ENCODE results near the gene CDC42BPA.

The CDC42BPA gene

DNA sequence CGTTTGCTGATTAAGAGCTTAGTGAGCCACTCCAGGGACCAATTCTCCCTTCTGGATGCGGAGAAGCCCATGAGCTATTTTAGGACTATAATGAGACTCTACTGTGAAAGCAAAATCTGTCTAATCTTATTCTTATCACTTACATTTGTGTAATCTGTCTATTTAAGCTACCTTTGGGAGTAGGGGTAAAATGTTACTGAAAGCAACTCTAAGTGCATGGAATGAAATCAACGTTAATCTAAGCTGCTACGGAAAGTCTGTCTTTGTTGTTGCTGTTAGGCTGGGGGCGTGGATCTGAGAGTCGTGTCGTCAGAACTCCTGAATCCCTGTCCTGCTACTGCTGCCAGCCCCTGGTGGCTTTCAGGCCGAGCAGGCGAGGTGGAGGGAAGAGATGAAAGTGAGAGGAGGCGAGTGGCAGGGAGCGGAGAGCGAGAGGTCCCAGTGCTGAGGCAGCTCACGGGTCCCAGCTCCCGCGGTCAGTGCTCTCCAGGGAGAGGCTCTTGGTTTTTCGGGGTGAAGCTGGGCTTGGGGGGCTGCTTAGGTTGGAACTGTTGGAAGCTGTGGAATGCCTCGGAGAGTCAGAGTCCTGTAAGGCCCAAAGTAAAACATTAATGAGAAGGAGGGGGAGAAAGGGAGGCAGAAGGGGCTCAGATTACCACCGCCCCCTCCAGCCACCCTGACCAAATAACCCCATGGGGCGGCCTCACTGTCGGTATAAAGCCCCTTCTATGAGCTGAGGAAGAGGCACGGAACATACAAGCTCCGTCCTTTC lies 324.3 kb downstream of the CDC42BPA start:
- DNase-seq (ENCODE audit: low spot score), result no peak

DNA sequence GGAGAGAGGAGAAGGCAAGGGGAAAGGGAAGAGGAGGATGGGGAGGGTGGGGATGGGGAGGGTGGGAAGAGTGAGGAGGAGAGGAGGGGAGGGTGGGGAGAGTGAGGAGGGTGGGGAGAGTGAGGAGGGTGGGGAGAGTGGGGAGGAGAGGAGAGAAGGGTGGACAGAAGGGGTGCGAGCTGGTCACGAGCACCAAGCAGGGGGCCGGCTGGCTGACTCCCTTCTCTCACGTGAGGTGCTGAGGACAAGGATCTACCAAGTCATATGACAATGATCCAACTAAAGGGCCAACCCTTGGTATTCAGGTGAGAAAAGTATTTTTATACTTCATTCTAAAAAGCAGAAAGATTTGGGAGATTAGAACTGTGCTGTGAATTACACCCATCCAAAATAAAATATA lies 326.4 kb downstream of the CDC42BPA start:
- DNase-seq (ENCODE audit: low spot score), result no peak

DNA sequence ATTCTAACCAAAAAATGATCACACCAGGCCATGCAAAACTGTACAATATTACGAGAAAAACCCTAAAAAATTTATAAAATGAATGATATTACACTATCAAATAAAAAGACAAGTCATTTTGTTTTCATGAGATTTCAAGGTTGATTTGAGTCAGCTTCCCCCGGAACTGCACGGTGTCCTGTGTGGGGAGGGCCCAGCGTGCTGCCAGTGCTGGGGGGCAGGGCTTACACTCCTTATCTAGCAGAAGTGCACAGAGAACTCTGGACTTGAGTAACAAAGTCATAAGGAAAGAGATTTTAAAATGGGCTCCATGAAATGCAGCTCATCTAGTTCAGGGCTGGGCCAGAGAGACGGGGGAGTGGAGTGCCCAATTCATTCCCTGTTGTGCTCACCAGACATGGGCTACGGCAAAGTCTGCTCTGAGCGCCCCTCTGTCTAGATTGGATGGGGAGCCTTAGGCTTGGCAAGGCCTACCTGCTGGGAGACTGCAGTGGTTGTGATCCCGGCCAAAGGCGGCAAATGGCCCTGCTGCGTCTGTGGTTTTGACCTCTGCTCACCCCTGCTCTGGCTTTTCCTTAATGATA lies 328.1 kb downstream of the CDC42BPA start:
- peak; percentile 50 for DNase-seq (ENCODE audit: low spot score)

DNA sequence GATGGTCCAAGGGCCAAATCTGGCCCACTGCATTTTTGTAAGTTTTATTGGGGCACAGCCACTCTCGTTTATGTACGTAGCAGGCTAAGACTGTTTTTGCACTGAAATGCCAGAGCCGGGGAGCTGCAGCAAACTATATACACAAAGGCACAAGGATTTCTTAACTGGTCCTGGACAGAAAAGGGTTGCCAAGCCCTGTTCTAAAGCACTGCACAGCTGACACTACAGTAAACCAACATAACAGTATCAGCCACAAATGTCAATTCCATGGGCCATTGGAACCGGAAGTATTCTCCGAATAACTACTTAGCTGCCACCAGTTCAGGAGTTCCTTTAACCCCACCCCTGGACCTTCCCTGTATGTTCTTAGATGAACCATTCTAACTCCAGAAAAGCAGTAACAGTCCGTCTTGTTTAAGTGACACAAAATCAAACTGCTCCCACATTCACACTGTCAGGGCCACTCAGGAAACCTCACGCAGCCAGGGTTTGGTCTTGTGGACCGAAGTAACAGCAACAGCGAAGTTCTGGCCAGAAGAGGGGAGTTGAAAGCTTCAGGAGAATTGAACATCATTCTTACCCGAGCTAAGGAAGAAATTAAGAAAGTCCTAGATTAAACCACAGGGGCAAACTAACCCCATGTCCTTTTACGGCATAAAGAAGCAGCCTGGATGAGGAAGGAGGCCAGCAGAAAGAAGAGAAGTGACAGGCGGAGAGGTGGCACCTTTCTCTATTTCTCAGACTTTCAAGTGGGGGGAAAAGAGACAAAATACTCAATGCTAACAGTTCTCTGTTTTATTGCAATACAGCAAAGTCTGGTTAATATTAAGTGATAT lies 329.0 kb downstream of the CDC42BPA start:
- no peak for DNase-seq (ENCODE audit: low spot score)

DNA sequence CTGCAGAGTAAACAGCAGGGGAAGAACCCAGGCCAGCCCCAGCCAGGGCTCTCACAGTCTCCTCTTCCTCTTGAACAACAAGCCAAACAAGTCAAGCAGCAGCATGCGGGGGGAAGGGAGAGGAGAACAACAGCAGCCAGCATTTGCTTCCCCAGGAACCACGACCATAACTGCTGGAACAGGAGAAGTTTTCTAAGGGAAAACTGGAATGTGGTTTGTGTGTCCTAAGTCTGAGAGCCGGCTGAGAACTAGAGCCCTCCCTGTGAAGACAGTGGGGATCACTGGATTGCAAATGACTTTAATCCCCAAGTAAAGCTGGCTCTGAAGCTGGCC lies 330.0 kb downstream of the CDC42BPA start:
- DNase-seq (ENCODE audit: low spot score), result no peak

DNA sequence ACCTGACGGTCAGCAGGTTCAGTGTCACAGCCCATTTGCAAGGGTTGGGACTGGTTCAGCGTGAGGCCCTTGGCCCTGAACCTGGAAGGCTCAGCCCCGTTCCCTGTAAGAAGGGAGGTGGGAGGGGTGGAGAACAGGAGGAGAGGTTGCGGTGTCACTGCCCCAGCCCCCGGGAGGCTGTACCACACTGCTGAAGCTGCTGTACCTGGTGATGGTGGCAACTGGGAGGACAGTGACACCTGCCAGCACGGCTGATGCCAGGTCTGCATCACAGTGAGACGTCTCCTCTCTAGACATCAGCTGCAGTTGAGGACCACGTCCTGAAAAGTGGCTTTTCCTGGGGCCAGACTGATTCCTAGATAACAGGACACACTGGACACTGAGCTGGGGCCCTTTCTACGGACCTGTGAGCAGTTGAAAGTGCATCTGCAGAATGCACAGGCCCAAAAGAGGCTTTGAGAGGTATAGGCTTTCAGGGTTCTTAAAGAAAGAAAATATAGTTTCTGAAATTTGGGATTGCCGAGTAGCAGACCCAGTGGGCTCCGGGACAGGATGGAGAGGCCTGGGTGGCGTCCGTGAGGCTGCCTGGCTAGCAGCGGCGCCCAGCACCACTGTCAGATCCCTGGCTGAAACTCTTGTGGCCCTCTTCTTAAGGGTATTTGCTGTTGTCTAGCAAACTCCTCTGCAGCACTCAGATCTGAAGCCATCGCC lies 330.5 kb downstream of the CDC42BPA start:
- DNase-seq (ENCODE audit: low spot score), result no peak

DNA sequence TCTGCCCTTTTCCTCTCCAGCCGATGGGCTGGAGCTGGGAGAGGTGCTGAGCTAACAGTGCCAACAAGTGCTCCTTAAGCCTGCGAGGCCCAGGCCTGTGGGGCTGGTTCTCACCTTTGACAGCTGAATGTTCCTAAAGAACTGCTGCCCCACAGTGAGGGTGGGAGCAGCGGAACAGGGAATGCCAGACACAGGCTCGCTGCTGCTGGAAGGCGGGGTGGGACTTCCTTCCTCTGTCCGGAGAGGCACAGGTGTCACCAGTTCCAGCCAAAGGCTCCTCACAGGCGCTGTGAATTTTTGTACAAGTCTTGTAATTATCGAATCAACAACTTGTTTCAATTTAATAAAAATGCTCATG lies 331.1 kb downstream of the CDC42BPA start:
- DNase-seq (ENCODE audit: low spot score), result no peak

DNA sequence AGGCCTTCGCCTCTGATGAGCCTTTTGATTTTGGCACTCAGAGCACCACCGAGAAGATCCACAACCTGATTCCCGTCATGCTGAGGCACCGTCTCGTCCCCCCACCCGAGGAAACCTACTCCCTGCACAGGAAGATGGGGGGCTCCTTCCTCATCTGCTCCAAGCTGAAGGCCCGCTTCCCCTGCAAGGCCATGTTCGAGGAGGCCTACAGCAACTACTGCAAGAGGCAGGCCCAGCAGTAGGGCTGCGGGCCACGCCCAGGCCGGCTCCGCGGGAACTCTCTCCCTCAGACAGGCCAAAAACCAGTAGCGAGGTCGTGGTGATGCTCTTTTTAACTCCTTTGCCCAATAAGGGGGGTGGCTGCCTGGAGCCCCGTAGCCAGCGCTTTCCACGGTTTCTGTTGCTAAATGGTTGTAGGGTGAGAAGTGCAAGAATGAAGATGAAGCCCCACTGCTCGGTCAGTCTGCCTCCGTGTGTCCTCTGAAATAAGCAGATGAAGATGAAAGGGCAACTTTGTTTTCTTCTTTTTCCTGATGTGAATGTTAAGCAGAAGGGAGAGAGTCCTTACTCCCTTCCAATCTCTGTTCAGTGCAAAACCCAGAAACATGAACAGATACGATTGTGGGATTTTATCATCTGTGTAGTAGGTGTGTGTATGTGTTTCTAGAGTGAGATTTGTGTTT lies 331.7 kb downstream of the CDC42BPA start:
- no peak for DNase-seq (ENCODE audit: low spot score)

DNA sequence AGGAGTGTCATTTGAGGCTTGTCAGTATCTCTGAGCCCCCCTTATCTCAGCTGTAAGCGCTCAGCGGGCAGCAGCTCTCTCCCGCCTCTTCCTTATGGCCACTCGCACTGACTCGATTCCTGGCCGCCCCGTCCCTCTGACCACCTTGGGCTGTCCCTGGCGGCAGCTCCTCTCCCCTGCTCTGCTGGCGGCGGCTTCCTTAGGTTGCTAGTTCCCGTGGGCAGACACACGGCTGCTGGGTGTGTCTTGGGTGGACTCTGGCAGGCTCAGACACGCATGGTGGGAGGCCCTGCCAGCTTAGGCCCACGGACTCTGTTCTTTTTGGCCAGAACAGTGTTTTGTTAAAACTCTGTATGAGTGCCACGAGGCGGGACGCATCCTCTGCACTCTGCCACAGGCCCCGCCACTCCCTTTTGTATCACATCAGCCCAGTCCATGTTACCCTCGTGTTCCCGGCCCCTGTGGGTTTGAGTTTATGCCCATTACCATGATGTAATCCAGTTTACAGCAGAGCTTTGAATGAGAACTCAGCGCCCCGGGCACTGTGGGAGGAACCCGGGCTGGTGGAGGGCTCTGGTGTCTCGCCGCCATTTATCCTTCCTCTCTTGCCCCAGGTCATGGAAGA lies 332.3 kb downstream of the CDC42BPA start:
- DNase-seq (ENCODE audit: low spot score), result no peak

DNA sequence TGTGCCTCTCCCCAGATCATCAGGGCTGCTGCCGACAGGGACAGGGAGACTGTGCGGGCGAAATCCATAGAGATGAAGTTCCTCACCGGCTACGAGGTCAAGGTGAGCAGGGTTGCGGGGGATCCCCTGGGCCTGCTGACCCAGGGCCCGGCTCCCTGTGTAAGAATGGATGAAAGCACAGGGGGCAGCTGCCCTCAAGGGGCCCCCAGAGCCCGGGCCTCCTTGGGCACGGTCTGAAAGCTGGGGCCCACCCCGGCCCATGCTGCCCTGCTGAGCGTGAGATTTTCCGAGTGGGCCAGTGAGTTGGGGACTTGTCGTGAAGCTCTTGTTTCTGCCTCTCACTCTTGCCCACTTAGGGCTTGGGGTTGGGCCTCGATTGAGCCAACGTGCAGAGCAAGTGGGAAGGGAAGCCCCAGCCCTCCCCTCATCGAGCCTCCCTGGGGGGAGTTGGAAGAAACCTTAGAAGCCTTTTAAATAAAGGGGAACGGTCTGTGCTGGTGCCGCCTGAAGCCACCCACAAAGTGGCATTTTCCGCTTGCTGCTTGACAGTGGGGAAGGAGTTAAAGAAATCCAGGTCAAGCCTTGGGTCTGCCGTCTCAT lies 333.0 kb downstream of the CDC42BPA start:
- no peak for DNase-seq (ENCODE audit: low spot score)

DNA sequence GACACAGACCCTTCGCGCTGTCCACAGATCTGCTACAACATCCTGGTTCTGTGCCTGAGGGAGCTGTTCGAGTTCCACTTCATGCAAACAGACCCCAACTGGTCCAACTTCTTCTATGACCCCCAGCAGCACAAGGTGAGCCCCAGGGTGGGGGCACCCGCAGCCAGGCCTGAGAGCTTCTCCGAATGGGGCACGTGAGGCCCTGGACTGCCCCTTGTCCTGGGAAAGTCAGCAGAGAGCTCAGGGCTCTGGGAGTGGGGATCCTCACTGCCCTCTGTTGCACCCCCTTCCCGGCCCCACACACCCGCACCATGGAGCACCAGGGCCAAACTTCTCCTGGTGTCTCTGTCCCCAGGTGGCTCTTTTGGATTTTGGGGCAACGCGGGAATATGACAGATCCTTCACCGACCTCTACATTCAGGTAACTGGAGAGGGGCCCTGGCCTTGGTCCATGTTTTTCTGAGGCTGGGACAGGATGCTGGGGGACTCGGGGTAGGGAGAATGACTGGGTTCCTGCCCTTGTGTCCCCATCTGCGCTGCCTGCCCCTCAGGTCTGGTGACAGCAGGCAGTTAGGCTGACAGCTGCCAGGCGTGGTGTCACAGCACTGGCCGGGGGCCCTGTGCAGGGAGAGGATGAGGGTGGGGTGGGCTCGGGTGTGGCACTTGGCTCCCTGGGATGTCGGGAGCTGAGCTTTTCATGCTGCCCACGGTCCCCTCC lies 333.6 kb downstream of the CDC42BPA start:
- DNase-seq (ENCODE audit: low spot score), result no peak

DNA sequence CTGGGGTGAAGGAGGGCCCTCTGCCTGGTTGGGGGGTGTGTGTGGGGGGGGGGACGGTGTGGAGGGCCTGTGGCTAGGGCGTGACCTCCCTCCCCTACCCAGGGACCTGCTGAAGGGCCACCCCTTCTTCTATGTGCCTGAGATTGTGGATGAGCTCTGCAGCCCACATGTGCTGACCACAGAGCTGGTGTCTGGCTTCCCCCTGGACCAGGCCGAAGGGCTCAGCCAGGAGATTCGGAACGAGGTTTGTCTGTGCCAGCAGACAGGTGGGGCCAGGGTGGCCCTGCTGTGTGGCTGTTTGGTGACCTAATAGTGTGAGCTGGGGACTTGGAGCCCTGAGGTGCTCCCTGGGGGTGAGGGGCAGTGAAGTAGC lies 334.3 kb downstream of the CDC42BPA start:
- DNase-seq (ENCODE audit: low spot score), result no peak

DNA sequence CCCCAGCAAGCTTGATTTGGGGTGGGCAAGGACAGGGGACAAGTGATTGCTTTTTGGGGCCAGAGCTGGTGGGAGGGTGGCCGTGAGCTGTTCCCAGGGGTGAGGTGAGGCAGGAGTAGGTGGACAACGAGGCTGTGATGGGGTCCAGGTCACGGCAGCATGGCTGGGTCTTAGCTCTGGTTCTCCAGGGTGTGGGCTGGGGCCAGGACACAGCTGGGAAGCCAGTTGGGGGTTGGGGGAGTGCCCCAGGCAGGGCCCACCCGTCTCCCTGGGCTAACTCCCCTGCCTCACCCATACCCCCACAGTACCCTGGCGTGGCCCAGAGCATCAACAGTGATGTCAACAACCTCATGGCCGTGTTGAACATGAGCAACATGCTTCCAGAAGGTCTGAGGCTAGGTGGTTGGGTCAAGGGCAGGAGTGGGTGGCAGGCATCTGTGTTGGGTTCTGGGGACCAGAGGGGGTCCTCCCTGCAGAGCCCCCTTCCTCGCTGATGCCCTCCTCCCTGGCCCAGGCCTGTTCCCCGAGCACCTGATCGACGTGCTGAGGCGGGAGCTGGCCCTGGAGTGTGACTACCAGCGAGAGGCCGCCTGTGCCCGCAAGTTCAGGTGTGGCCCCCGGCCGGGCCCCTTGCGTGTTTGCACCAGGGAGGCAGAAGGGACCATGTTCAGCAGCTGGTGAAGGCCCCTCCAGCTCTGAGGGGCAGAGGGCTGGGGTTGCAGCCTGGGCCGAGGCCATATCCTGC lies 334.9 kb downstream of the CDC42BPA start:
- DNase-seq (ENCODE audit: low spot score), result no peak

DNA sequence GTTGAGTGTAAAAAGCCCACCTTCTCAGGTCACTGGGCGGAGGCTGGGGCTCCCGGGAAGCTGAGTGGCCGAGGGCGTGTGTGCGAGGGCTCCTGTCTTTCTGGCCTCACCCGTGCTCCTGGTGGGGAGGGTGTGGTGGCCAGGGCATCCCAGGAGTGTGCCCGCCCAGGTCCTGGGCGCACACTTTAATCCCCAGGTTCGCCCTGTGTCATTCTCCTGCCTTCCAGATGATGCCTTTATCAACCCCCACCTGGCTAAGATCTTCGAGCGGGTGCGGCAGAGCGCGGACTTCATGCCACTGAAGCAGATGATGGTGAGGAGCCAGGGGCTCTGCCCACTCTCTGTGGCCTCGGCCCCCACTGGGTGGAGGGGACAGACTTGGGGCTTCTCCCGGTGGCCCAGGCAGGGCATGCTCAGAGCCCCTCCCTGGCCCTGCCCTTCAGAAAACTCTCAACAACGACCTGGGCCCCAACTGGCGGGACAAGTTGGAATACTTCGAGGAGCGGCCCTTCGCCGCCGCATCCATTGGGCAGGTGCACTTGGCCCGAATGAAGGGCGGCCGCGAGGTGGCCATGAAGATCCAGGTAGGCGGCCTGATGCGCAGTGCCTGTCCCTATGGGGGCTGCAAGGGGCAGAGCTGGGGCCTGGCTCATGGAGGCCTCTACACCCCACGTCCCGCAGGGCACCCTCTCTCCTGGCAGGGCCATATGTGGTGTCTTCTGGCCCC lies 335.7 kb downstream of the CDC42BPA start:
- DNase-seq (ENCODE audit: low spot score), result no peak

DNA sequence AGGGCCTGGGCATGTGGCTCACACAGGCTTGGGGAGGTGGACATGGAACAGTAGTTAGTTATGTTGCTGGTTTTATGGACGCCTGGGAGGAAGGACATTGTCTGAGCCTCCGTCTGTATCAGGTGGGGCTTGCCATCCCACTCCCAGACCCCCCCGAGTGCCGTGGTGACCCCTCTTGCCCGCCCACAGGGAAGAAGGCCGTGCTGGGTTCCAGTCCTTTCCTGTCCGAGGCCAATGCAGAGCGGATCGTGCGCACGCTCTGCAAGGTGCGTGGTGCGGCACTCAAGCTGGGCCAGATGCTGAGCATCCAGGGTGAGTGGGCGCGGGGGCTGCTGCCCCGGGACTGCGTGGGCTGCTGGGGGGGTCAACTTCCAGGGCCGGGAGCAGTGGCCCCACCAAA lies 336.5 kb downstream of the CDC42BPA start:
- no peak for DNase-seq (ENCODE audit: low spot score)

DNA sequence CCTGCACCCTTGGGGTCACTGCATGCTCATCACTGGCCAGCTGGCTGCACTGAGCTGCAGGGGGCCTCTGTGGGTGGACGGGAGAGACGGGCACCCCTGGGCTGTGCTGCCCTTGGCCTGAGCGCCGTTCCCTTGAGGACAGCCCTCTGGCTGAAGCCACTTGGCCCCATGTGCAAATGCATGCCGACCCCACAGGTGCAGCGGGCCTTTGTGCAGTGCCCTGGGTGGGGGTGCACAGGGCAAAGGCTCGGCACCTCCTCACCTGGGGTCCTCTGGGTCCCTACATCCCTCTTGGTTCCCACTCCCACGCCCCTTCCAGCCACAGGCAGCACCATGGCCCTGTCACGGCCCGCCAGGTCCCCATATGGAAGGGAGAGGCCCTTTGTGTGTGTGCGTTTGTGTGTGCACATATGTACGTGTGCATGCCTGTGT lies 336.9 kb downstream of the CDC42BPA start:
- DNase-seq (ENCODE audit: low spot score), result no peak

DNA sequence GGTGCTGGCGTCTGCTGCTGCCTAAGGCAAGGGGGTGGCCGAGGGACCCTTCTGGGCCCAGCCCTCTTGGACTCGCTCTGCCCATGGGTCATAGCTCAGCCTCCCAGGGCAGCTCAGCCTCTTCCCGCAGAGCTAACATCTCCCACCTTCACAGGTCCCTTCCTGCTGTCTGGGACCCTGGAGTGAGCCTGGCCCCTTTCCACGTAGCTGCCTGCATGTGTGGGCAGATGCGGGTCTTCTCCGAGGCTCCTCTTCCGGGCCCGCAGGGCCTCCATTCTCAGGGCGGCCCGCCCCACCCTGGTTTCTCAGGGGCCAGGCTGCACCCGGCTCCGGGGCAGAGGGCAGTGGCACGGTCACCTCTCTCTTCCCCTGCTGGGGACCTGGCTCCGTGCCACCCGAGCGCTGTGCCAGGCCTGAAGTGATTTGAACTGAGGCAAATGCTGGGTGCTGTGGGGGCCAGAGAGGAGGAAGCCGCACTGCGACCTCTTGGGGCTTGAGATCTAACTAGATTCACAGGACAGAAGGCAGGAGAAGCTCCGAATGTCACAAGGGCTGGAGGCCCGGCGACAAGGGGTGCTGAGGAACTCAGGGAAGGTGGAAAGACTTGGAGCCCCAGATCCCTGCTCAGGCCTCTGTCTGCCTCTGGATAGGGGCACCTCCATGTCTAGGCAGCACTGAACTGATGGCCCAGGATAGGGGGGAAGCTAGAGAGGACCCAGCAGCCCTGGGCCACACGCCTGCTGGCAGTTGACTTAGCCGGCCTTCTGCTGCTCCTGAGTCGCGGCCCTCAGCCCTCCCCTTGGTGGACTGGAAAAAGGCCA lies 337.5 kb downstream of the CDC42BPA start:
- DNase-seq (ENCODE audit: low spot score), result no peak

DNA sequence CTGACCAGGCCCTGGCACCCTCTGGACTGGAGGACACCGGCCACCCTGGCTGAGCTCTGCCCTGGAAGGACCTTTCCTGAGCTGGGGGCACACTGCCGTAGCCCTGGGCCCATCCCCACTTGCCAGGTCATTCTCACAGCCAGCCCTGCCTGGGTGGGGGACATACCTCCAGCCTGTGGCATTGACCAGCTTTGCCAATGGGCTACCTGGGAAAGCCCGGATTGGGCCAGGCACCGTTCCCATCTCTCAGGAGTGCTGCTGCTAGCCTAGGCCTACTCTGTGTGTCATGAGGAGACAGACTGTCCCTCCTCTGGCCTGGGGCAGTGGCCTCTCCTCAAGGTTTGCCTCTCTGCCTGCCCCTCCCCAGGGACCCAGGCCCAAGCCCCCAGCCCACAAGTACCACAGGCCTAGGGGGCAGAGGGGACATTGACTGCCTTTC lies 338.2 kb downstream of the CDC42BPA start:
- no peak for DNase-seq (ENCODE audit: low spot score)
